ENCODE data around the gene LRRC47.

- TF ChIP-seq, protein P1, sequence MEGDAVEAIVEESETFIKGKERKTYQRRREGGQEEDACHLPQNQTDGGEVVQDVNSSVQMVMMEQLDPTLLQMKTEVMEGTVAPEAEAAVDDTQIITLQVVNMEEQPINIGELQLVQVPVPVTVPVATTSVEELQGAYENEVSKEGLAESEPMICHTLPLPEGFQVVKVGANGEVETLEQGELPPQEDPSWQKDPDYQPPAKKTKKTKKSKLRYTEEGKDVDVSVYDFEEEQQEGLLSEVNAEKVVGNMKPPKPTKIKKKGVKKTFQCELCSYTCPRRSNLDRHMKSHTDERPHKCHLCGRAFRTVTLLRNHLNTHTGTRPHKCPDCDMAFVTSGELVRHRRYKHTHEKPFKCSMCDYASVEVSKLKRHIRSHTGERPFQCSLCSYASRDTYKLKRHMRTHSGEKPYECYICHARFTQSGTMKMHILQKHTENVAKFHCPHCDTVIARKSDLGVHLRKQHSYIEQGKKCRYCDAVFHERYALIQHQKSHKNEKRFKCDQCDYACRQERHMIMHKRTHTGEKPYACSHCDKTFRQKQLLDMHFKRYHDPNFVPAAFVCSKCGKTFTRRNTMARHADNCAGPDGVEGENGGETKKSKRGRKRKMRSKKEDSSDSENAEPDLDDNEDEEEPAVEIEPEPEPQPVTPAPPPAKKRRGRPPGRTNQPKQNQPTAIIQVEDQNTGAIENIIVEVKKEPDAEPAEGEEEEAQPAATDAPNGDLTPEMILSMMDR (IDR thresholded peaks at IDR 0.05) = no peak
- no peak for TF ChIP-seq POLR2A (IDR thresholded peaks at IDR 0.05)
These were observed 49.9 kb downstream of the LRRC47 start for GRCh38 chr1:3746389-3746829.

Measured in uterus (tissue), 2 donors.